HFFc6 (cell line): ENCODE results near the gene VIPR2. TPM values are rescaled to one million over a fixed set of nuclear protein-coding genes. Genes with fewer than 3 reads are reported as not detected.
"Not testable (repeated sequence)": the region's sequence is repeated elsewhere in the genome, so short reads cannot be mapped to it uniquely, and the experiment has no call there.

ENCODE experiments used
- DNase-seq: peaks from one replicate; pipeline ENCODE4 v3.0.0-alpha.2; 2018
- H3K27ac Mint-ChIP-seq: 2 replicates; pipeline ENCODE4 v1.8.0; 2020; ENCODE audit warnings: mild to moderate bottlenecking, mixed read lengths
- H3K27me3 Mint-ChIP-seq: 2 replicates; pipeline ENCODE4 v1.8.0; 2021; ENCODE audit warnings: mild to moderate bottlenecking, moderate library complexity, mixed read lengths; ENCODE audit not compliant: insufficient read depth
- H3K36me3 Mint-ChIP-seq: 2 replicates; pipeline ENCODE4 v1.8.0; 2021; ENCODE audit warnings: low read depth, mixed read lengths
- H3K4me1 Mint-ChIP-seq: 2 replicates; pipeline ENCODE4 v1.8.0; 2020; ENCODE audit warnings: low read depth, mixed read lengths
- H3K4me3 Mint-ChIP-seq: 2 replicates; pipeline ENCODE4 v1.8.0; 2020; ENCODE audit warnings: mild to moderate bottlenecking, moderate library complexity, mixed read lengths
- H3K9me3 Mint-ChIP-seq: 2 replicates; pipeline ENCODE4 v1.8.0; 2020; ENCODE audit warnings: mild to moderate bottlenecking, mixed read lengths
- CTCF ChIP-seq: fragments of 200-600 bp; sonication (generic); IDR thresholded peaks from 2 replicates; pipeline ENCODE4 v1.5.0; 2021; ENCODE audit warnings: antibody characterized with exemption, mild to moderate bottlenecking
- total RNA-seq, 6 experiments: library from RNA; stranded (reverse); fragmentation: NEBNext Ultra II Directional; extraction: Animal tissue kit (Norgen Biotek cat#: 25700); gene quantifications; 2 replicates in 1 of 6; 3 replicates in 5 of 6; pipeline ENCODE4 v1.2.3, GENCODE V29; 2021

The VIPR2 gene
- total RNA-seq, 6 experiments from 2014 or later, result not detected

GRCh38 chr7:159104188-159104920 is 40.3 kb downstream of the VIPR2 start:
- Mint-ChIP-seq H3K9me3 (peaks cover 51% of the 10 kb centered on the region), H3K36me3 (peaks cover 13% of the 10 kb centered on the region), H3K27me3 (peaks cover 2% of the 10 kb centered on the region; the same call in 1 of the 2 replicates), H3K4me3 (no peak overlapping the region), H3K27ac (no peak overlapping the region), H3K4me1 (no peaks in the 10 kb centered on the region)
- DNase-seq, result no peak
- TF ChIP-seq CTCF, result no peak

GRCh38 chr7:159103382-159104187 is 41.1 kb downstream of the VIPR2 start:
- Mint-ChIP-seq H3K4me3 (no peak overlapping the region), H3K9me3 (peaks cover 51% of the 10 kb centered on the region), H3K4me1 (no peaks in the 10 kb centered on the region), H3K27ac (no peak overlapping the region), H3K36me3 (peaks cover 13% of the 10 kb centered on the region), H3K27me3 (peaks cover 2% of the 10 kb centered on the region; the same call in 1 of the 2 replicates)
- no peak for DNase-seq
- TF ChIP-seq CTCF, result no peak

- DNase-seq, result no peak
- Mint-ChIP-seq H3K4me1 (no peaks in the 10 kb centered on the region), H3K27ac (no peak overlapping the region), H3K9me3 (peaks cover 46% of the 10 kb centered on the region), H3K27me3 (peaks cover 2% of the 10 kb centered on the region; the same call in 1 of the 2 replicates), H3K36me3 (peaks cover 13% of the 10 kb centered on the region), H3K4me3 (no peak overlapping the region)
- no peak for TF ChIP-seq CTCF
These were observed 41.8 kb downstream of the VIPR2 start for GRCh38 chr7:159102681-159103381.

- not testable (repeated sequence) for H3K4me1 Mint-ChIP-seq, DNase-seq, H3K4me3 Mint-ChIP-seq, H3K27ac Mint-ChIP-seq, H3K27me3 Mint-ChIP-seq
- Mint-ChIP-seq H3K36me3 (peaks cover 13% of the 10 kb centered on the region), H3K9me3 (peaks cover 53% of the 10 kb centered on the region)
These were observed 43.0 kb downstream of the VIPR2 start for GRCh38 chr7:159101661-159102091.

- peaks cover 57% of the 10 kb centered on the region for H3K9me3 Mint-ChIP-seq
These were observed 43.6 kb downstream of the VIPR2 start for GRCh38 chr7:159101083-159101395.

GRCh38 chr7:159100281-159101082 is 44.2 kb downstream of the VIPR2 start:
- DNase-seq, H3K27me3 Mint-ChIP-seq, H3K27ac Mint-ChIP-seq, H3K4me3 Mint-ChIP-seq, H3K4me1 Mint-ChIP-seq: not testable (repeated sequence)
- peaks cover 13% of the 10 kb centered on the region for H3K36me3 Mint-ChIP-seq
- peaks cover 58% of the 10 kb centered on the region for H3K9me3 Mint-ChIP-seq

More at GRCh38 chr7:159101083-159101395, 43.6 kb downstream of the VIPR2 start:
- peaks cover 13% of the 10 kb centered on the region for H3K36me3 Mint-ChIP-seq
- H3K4me1 Mint-ChIP-seq, DNase-seq, H3K27me3 Mint-ChIP-seq, H3K4me3 Mint-ChIP-seq, H3K27ac Mint-ChIP-seq: not testable (repeated sequence)
